Stimulated activated CD8-positive, alpha-beta memory T cell treated with anti-CD3 and anti-CD28 coated beads, Interleukin-7, amount 100 ng/mL, for 24 hours (primary cell): ENCODE measurements around the gene SUPT3H.
"Not testable (repeated sequence)": the region's sequence is repeated elsewhere in the genome, so short reads cannot be mapped to it uniquely, and the experiment has no call there.

ENCODE experiments used
- DNase-seq: peaks from one replicate; pipeline ENCODE4 v3.0.0-alpha.2; 2020; ENCODE audit warnings: low read depth

The SUPT3H gene

DNA sequence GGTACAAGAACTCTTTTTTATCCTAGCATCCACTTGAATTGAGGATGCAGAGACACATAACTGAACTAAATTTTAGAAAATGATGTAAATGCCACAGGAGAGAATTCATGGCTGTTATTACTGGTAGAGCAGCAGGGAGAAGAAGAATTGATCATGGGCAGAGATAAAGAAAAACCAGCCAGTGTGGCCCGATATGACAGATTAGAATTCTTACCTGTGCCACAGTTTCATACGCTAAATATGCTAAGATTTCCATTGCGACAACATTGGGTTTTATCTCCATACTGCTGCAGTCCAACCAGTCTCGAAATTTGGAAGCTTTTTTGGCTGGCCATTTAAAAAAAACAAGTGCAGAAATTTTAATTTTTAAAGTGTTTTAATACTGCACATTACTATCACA lies 423.5 kb downstream of the SUPT3H start:
- no peak for DNase-seq

DNA sequence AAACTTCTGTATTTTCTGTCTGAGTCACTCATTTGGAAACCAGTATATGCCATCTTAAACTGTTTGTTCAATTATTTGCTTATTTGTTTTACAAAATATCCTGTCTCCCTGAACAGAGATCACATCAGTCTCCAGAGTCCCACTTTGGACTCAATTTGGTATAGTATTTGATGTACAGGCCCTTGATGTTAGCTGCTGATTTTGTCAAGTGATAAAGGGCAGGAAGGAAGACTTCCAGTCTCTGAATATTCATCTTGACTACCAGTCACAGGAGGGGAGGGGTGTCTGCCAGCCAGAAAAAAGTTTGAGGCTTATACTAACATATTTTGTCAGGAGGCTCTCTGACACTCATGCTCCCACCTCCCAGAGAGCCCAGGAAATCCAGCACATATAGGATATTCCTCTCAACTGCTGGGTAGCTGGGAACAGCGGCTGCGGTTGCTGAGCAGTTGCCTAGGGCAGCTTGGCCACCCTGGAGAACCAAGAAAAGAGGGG lies 426.4 kb downstream of the SUPT3H start:
- DNase-seq: no peak

DNA sequence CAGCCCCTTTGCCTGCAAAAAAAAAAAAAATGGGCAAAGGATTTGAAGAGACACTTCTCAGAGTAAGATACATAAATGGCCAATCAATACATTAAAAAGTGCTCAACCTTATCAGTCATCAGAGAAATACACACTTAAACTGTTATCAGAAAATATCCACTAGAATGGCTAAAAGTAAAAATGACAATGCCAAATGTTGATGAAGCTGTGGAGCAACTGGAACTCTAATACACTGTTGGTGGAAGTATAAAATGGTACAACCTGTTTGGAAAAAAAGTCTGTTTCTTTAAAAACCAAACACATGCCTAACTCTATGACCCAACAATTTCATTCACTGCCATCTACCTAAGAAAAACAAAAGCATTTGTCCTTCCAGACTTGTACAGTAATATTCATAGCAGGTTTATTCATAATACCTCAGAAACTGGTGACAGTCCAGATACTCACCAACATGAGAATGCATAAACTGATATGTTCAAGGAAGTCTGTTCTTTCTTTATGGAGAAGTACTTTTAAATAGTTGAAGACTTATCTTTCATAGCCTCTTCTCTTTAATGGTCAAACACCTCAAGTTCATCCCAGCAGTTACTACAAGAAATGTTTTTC lies 428.0 kb downstream of the SUPT3H start:
- no peak for DNase-seq

DNA sequence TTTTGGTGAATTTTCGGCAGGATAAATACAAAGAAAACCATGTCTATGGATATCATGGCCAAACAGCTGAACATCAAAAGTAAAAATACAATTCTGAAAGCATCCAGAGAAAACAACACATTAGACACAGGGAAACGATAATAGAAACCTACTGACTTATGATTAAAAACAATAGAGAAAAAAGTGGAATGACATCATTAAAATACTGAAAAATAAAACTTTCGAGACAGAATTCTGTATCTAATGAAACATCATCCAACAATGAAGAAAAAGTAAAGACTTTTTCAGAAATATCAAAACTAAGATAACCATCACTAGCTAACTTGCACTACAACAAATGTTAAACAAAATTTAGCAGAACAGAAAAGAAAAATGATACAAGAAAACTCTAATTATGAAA lies 434.2 kb downstream of the SUPT3H start:
- DNase-seq: no peak

DNA sequence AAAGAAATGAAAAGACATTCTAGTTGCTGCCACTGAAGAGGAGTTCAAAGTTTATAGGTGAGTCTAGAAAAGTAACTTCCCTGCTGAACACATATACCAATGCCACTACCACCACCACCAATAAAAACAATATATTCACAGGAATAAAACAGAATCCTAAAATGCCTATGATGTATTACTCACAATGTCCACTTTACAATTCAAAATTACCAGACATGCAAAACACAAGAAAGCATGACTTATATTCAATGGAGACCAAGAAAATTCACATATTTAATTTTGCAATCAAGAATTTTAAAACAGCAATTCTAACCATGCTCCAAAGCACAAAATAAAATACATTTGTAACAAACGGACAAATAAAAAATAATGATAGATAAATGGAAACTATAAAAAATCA lies 434.9 kb downstream of the SUPT3H start:
- no peak for DNase-seq

DNA sequence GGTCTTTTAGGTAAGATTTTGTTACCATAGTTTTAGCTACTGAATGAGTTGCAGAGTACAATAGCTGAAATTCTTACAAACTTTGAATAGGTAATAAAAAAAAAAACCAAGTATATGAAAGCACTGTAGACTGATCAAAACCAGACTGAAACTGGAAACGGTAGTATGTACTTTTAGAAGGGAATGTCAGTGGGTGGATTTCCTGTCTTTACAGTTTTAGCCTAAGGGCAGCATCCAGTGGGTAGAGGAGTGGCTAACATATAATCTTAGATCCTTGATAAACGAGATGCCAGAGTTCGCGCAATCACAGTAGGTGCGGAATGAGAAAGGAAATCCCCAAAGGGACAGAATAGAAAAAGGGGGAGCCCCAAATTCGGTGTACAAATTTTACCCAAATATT lies 435.5 kb downstream of the SUPT3H start:
- no peak for DNase-seq

DNA sequence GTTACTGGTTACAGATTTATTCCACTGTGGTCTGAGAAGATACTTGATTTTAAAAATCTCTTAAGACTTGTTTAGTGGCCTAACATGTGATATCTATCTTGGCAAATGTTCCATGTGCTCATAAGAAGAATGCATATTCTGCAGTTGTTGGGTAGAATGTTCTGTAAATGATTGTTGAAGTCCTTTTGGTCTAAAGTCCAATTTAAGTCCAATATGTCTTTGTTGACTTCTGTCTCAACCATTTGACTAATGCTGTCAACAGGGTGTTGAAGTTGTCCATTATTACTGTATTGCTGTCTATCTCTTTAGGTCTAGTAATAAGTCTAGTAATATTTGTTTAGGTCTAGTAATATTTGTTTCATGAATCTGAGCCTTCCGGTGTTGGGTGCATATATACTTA lies 437.4 kb downstream of the SUPT3H start:
- no peak for DNase-seq

DNA sequence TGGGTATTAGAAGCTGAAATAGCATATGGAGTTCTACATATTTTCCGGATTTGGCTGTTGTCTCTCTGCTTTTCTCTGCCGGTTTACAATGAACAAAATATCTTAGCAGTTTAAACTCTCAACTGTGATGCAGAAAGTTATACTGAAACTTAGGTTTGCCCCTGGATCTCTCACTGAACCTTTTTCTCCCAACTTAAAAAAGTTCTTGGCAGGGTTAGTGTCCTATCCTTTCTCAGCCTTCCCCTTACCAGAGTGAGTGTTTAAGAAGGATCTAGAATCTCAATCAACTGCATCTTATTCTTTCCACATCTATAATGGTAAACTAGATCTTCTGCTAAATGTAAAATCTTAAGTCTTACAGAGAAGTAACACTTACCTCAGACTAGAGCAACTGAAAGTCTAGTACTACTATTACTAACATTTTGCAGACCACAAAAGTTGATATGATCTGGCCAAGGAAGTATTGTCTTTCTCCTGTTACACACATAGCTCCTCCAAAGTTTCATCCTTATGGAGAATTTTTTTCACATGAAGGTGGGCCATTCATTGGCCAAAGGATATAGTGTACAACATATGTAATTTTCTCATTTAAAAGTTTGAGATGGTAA lies 441.9 kb downstream of the SUPT3H start:
- DNase-seq: no peak

DNA sequence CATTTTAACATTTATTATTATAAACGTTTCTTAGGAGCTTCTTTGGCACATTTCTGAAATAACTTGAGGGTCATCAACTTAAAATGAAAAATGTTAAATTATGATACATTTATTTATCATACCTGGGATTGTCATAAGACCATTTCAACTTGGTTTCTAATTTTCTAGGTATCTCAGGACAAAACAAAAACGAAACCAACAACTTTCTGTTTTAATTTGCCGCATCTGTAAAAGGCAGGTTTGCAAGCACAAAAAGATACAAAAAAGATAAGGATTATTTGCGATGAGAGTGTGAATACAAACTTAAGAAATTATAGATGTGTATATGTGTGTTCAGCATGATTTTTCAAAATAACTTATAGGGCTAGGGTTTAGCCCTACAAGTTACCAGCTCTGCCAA lies 444.6 kb downstream of the SUPT3H start:
- DNase-seq: no peak

DNA sequence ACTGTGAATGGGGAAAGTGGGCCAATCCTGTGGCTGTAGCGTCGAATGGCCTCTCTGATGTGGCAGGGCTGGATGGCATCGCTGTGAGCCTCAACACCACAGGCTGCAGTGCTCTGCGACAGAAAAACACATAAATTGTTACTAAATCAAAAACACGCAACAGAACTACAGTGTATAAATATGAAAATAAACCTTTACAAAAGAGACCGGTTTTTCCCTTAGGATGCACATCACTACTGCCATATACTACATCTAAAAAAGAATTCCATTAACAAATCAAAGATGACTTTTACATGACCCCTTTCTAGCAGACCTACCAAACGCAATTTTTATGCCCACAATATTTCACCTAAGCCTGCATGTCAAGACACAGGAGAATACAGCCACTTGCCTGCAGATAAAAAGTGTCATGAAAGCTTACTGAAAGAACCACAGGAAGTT lies 445.1 kb downstream of the SUPT3H start:
- no peak for DNase-seq

DNA sequence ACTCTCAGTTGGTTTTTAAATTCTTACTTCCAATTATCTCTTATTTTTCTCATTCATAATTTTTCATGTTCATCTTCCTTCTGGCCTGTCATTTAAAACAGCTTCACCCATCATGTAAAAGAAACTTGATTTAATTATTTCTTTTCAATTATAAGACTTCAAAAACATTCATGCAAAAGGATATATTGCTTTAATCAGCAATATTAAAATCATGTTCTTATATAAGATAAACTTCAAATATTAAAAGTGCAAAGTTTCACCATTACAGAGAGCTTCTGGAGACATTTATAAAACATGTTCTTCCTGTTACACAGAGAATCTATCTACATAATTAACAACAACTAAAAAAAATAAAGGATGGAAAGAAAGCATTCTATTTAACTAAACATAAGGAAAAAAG lies 446.3 kb downstream of the SUPT3H start:
- DNase-seq: no peak

DNA sequence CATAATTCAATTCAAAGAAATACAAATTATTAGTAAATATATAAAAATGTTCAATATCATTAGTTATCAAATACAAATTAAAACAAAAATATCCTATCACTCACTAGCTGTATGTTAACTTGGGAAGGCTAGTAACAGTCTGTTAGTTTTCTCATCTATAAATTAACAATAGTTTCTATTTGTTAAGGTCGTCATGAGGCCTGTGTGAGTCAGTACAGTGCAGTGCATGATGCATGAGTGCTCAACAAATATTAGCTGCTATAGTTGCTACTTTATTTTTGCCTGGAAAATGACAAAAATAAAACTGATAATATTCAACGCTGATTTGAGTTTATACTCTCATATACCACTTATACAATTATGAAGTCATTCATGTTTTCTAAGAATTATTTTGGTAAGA lies 451.2 kb downstream of the SUPT3H start:
- DNase-seq: no peak

DNA sequence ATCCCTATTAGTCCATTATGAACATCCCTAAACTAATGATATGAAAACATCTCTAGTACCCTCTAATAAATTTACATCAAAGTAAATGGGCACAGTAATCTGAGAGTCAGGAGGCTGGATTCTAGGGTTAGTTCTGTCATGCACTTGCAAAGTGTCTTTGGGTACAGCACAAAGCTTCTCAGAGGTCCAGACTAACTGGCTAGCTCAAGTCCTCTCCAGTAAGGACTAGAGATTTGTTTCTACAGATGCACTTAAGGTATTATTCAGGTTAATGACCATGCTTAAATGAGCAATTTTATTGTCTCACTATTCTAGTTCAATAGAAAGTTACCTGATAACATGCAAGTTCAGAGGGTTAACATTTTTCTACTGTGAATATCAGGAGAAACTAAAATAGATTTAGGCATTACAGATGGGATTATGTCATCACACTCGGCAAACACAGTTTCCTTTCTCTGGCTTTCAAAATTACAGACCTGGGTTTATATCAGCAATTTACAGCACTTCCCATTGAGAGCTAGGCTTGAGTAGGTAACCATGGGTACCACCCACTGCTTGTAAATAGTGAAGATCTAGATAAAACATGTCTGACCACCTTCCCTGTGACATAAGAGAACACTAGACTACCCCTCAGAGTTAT lies 452.5 kb downstream of the SUPT3H start:
- DNase-seq: no peak

DNA sequence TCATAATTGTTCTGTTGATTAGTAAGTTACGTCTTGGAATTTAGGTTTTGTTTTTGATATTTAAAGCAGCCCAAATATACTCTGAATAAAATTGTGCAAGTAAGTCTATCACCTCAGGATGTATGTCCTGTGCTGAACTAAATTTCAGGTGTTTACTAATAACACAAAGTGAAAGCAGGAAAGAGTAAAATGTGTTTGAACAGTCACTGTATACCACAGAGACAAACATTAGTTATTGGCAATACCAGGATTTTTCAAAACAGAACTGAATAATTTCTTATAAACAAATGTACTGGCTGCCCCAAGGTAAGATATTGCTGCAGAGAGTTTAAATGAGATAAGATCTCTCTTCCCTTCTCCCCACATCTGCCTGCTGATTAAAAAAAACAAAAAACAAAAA lies 454.3 kb downstream of the SUPT3H start:
- DNase-seq: no peak

DNA sequence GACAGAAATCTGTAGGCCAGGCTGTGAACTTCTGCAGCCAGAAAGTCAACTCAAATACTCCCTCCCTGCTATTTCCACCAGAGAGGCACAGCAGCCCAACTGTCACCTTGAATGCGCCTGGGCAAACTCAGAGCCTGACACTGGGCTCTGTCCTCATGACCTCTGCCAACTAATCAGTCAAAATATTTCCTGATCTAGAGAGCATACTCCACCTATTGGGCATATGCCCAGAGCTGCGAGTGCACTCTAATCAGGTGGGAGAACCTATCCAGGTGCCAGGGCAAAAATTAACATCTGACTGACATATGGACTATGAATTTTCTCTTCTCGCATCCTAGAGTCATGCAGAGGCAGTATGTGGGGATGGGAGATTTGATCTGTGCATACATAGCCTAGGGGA lies 455.9 kb downstream of the SUPT3H start:
- DNase-seq: no peak

DNA sequence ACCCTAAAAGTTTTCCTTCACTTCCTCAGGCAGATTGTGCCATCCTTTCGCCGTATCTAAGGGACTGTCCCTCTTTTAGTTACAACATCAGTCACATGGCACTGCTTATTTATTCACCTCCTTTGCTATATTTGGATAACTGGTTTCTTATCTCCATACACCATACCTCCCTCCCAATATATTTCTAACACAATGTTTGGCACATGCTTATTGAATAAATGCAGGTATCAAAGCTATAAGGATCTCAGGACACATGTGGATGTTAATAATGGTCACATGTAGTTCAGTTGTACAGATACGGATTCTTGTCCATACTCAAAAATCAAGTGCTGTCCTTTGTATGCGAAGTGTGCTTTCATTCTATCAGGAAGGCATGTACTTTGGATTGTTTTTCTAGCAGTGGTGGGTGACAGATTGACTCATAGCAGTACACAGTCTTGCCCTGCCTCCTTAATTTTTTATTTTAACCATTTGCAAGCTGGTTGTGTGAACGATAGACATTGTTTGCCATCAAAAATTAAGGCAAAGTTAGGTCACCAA lies 456.7 kb downstream of the SUPT3H start:
- no peak for DNase-seq

DNA sequence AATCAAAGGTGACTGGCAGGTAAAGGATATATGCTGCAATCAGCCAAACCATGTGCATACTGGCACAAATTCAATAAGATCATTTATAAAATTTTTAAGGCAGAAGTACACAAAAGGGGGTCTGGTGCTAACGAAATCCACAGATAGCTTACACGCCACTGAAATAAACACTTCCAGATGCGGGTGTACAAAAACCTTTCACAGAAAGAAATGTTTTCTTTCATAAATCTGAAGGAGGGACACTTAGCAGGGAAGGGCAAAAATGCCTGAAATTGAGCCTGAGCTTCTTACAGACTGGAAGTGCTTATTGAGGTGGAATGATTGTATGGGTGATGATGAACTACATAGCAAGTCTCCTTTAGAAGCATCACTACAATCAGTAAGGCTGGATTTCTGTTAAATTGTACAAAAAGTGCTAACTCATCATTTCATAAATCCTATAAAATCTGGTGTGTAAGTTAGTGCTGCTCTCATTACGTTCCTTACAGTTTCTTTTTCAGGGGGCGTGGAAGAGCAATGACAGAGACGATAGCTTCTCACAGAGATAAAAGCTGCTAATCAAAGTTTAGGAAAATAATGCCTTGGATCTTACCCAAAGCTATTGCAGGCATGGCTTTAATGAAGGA lies 458.9 kb downstream of the SUPT3H start:
- no peak for DNase-seq

DNA sequence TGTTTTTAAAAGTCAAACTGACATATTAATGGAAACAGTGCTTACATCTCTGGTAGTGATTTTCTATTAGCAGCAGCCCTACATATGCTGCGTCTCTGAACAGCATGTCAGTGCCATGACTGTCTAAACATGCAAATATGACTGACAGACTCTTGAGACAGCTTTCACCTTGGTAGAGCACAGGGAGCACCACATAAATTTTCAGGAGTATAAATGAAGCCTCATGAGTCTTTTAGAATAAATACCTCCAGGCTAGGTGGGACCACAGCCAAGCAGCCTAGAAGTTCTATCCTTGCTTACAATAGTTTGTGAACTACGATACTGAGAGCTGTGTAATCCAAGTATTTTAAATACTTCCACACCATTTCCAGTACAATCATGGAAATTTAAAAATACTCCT lies 460.3 kb downstream of the SUPT3H start:
- DNase-seq: no peak

DNA sequence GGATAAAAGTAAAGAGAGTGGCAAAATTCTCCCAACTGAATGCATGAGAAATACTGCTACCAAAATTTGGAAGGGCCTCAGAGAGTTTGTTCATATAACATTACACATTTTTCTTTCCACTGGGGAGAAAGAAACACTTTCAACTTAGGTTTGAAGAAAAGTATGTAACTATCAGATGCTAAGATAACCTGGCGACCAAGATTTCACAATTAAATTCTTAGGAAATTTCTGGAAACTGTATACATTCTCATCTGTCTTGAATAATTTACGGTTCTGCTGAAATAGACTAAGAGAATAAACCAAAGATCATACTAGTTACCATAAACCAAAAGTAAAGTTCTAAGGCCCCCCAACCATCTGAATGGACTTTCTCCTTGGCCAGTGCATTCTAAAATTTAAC lies 462.6 kb downstream of the SUPT3H start:
- DNase-seq: no peak

DNA sequence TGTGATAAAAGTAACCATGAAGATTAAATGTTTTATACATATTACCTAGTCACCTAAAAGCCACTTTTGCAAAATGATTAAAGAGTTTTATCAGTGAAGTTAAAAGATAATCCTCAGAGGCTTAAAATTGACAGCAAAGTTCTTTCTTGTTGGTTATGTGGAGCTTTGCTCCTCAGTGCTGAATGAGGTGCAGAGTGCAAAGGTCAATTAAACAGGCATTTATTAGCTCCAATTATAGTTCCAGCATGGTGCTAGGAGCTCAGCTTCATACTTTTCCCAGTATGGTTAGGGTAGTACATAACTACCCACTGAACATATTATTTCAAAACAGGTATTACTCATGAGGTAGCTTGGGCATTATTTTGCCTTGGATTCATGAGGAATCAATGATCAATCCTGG lies 463.6 kb downstream of the SUPT3H start:
- DNase-seq: no peak

DNA sequence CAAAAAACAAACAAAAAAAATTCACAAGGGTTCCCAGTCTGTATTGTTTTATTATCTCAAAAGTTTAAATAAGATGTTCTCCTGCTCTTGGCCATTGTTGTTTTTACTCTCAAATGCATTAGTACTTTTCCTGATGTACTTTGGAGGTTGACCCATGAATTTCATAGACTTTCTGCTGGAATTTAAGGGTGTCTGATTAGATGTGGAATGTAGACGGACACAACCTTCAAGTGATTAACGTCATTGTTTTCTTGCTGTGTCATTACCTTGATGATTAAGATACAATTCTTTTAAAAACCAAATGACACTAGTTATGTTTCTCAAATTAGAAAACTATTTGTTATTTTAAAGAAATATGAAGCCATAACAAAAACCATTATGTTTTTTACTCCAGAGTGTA lies 471.0 kb downstream of the SUPT3H start:
- DNase-seq: no peak

DNA sequence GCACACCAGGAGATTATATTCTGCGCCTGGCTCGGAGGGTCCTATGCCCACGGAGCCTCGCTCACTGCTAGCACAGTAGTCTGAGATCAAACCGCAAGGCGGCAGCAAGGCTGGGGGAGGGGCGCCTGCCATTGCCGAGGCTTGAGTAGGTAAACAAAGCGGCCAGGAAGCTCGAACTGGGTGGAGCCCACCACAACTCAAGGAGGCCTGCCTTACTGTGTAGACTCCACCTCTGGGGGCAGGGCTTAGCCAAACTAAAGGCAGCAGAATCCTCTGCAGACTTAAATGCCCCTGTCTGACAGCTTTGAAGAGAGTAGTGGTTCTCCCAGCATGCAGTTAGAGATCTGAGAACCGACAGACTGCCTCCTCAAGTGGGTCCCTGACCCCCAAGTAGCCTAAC lies 477.4 kb downstream of the SUPT3H start:
- not testable (repeated sequence) for DNase-seq
